Mesodermal cell (in vitro differentiated cells): ENCODE results near the gene RGS1.

Source experiments
- H3K27ac ChIP-seq: 2 replicates; pipeline ENCODE4 v1.7.0; 2013; ENCODE audit warnings: mild to moderate bottlenecking, low read depth, low read length, moderate library complexity; ENCODE audit not compliant: severe bottlenecking
- H3K36me3 ChIP-seq: 2 replicates; pipeline ENCODE4 v1.7.1; 2013; ENCODE audit warnings: mild to moderate bottlenecking, low read length, moderate library complexity; ENCODE audit not compliant: control insufficient read depth, insufficient read depth
- H3K4me1 ChIP-seq: one replicate; pipeline ENCODE4 v1.7.1; 2013; ENCODE audit warnings: mild to moderate bottlenecking, low read length; ENCODE audit not compliant: insufficient read depth, control insufficient read depth, poor library complexity, severe bottlenecking
- H3K4me3 ChIP-seq: 2 replicates; pipeline ENCODE4 v1.7.0; 2013; ENCODE audit warnings: low read length, control low read depth, mild to moderate bottlenecking; ENCODE audit not compliant: insufficient read depth, poor library complexity, severe bottlenecking; ENCODE audit errors: extremely low read depth
- H3K9me3 ChIP-seq: 2 replicates; pipeline ENCODE4 v1.7.1; 2013; ENCODE audit warnings: mild to moderate bottlenecking, low read length, moderate library complexity; ENCODE audit not compliant: control insufficient read depth
- WGBS, 2 experiments: methylation state at CpG; one replicate each; pipeline ENCODE4 v1.1.5; 2013; ENCODE audit warnings: missing lambda C conversion rate in 2 of 2; ENCODE audit not compliant: insufficient coverage in 2 of 2; 5-methylcytosine and 5-hydroxymethylcytosine counted together

The RGS1 gene

GRCh38 chr1:192587386-192588266, 12.1 kb downstream of the RGS1 start:
- WGBS, 2 experiments = 88% methylated on average over 1 of the region's 5 CpGs
- Histone ChIP-seq H3K4me1 (no peaks in the 10 kb centered on the region), H3K27ac (no peak overlapping the region), H3K4me3 (no peak overlapping the region), H3K36me3 (no peaks in the 10 kb centered on the region), H3K9me3 (no peaks in the 10 kb centered on the region)

- H3K9me3 ChIP-seq = no peaks in the 10 kb centered on the region
- H3K36me3 ChIP-seq = no peaks in the 10 kb centered on the region
- no peak overlapping the region for H3K27ac ChIP-seq
- WGBS, 2 experiments = no CpG with 5 or more reads among the region's 1 CpG
- H3K4me3 ChIP-seq = no peak overlapping the region
- H3K4me1 ChIP-seq = no peaks in the 10 kb centered on the region
These were observed 13.0 kb downstream of the RGS1 start for GRCh38 chr1:192588546-192588945.

GRCh38 chr1:192589813-192590212, 14.2 kb downstream of the RGS1 start:
- no peaks in the 10 kb centered on the region for H3K36me3 ChIP-seq
- no peaks in the 10 kb centered on the region for H3K9me3 ChIP-seq
- H3K4me1 ChIP-seq = no peaks in the 10 kb centered on the region
- H3K27ac ChIP-seq = no peak overlapping the region
- 94% methylated on average over 2 of the region's 3 CpGs; no CpG with 5 or more reads in 1 of the 2 experiments for WGBS, 2 experiments
- H3K4me3 ChIP-seq = no peak overlapping the region

GRCh38 chr1:192592517-192592916, 16.9 kb downstream of the RGS1 start:
- 40 to 94% methylated on average over 1 to 2 of the region's 4 CpGs for WGBS, 2 experiments
- H3K4me3 ChIP-seq = no peak overlapping the region
- no peaks in the 10 kb centered on the region for H3K9me3 ChIP-seq
- no peaks in the 10 kb centered on the region for H3K4me1 ChIP-seq
- H3K36me3 ChIP-seq = no peaks in the 10 kb centered on the region
- H3K27ac ChIP-seq = no peak overlapping the region

- no peaks in the 10 kb centered on the region for H3K36me3 ChIP-seq
- no peak overlapping the region for H3K27ac ChIP-seq
- H3K9me3 ChIP-seq = no peaks in the 10 kb centered on the region
- H3K4me3 ChIP-seq = no peak overlapping the region
- H3K4me1 ChIP-seq = no peaks in the 10 kb centered on the region
- 100% methylated on average over 1 to 2 of the region's 2 CpGs for WGBS, 2 experiments
These were observed 17.6 kb downstream of the RGS1 start for GRCh38 chr1:192592981-192593708.

GRCh38 chr1:192595299-192595698, 19.7 kb downstream of the RGS1 start:
- no peak overlapping the region for H3K27ac ChIP-seq
- no peaks in the 10 kb centered on the region for H3K4me1 ChIP-seq
- H3K36me3 ChIP-seq = no peaks in the 10 kb centered on the region
- no CpG with 5 or more reads among the region's 3 CpGs for WGBS, 2 experiments
- H3K9me3 ChIP-seq = no peaks in the 10 kb centered on the region
- no peak overlapping the region for H3K4me3 ChIP-seq

- no peaks in the 10 kb centered on the region for H3K9me3 ChIP-seq
- WGBS, 2 experiments = 83 to 90% methylated on average over 1 to 2 of the region's 3 CpGs
- H3K27ac ChIP-seq = no peak overlapping the region
- H3K4me1 ChIP-seq = no peaks in the 10 kb centered on the region
- no peaks in the 10 kb centered on the region for H3K36me3 ChIP-seq
- H3K4me3 ChIP-seq = no peak overlapping the region
These were observed 23.0 kb downstream of the RGS1 start for GRCh38 chr1:192598589-192598988.

- H3K4me3 ChIP-seq = no peak overlapping the region
- no peaks in the 10 kb centered on the region for H3K4me1 ChIP-seq
- no CpG with 5 or more reads among the region's 1 CpG for WGBS, 2 experiments
- H3K9me3 ChIP-seq = no peaks in the 10 kb centered on the region
- no peaks in the 10 kb centered on the region for H3K36me3 ChIP-seq
- H3K27ac ChIP-seq = no peak overlapping the region
These were observed 24.7 kb downstream of the RGS1 start for GRCh38 chr1:192600275-192600674.

- Histone ChIP-seq H3K4me3 (no peak overlapping the region), H3K27ac (no peak overlapping the region), H3K9me3 (no peaks in the 10 kb centered on the region), H3K4me1 (no peaks in the 10 kb centered on the region), H3K36me3 (no peaks in the 10 kb centered on the region)
- WGBS, 2 experiments = no CpG with 5 or more reads among the region's 1 CpG
These were observed 25.6 kb downstream of the RGS1 start for GRCh38 chr1:192601143-192601542.

- Histone ChIP-seq H3K4me3 (no peak overlapping the region), H3K9me3 (no peaks in the 10 kb centered on the region), H3K4me1 (no peaks in the 10 kb centered on the region), H3K27ac (no peak overlapping the region), H3K36me3 (no peaks in the 10 kb centered on the region)
These were observed 26.0 kb downstream of the RGS1 start for GRCh38 chr1:192601567-192601966.

GRCh38 chr1:192602757-192603156, 27.2 kb downstream of the RGS1 start:
- Histone ChIP-seq H3K27ac (no peak overlapping the region), H3K9me3 (no peaks in the 10 kb centered on the region), H3K4me1 (no peaks in the 10 kb centered on the region), H3K4me3 (no peak overlapping the region), H3K36me3 (no peaks in the 10 kb centered on the region)
- WGBS, 2 experiments = 100% methylated on average over 1 of the region's 1 CpG; no CpG with 5 or more reads in 1 of the 2 experiments
